HG03196 (cell line): ENCODE data around the gene ME3.

ENCODE experiments used
- ATAC-seq: cut with Tn5 transposase; IDR thresholded peaks from one replicate; pipeline ENCODE4 v1.9.1; 2021; ENCODE audit not compliant: unreplicated experiment

Gene ME3

GRCh38 chr11:86469491-86470388 lies 202.7 kb downstream of the ME3 start:
- ATAC-seq: no peak

- no peak for ATAC-seq
Measured at GRCh38 chr11:86468169-86468568, 204.2 kb downstream of the ME3 start.

GRCh38 chr11:86464509-86465221 lies 207.8 kb downstream of the ME3 start:
- ATAC-seq: no peak

- no peak for ATAC-seq
Measured at GRCh38 chr11:86463955-86464354, 208.5 kb downstream of the ME3 start.

- ATAC-seq: no peak
Measured at GRCh38 chr11:86463120-86463519, 209.3 kb downstream of the ME3 start.

- ATAC-seq: no peak
Measured at GRCh38 chr11:86461892-86462291, 210.5 kb downstream of the ME3 start.

- no peak for ATAC-seq
Measured at GRCh38 chr11:86460461-86461385, 211.7 kb downstream of the ME3 start.

GRCh38 chr11:86459682-86460460 lies 212.5 kb downstream of the ME3 start:
- no peak for ATAC-seq

GRCh38 chr11:86459002-86459385 lies 213.4 kb downstream of the ME3 start:
- ATAC-seq: no peak

GRCh38 chr11:86458294-86459001 lies 214.0 kb downstream of the ME3 start:
- ATAC-seq: no peak

GRCh38 chr11:86456075-86456939 lies 216.1 kb downstream of the ME3 start:
- ATAC-seq: peak; percentile 74

GRCh38 chr11:86453290-86454030 lies 219.0 kb downstream of the ME3 start:
- ATAC-seq: no peak

- no peak for ATAC-seq
Measured at GRCh38 chr11:86449993-86450629, 222.3 kb downstream of the ME3 start.

GRCh38 chr11:86447763-86448480 lies 224.5 kb downstream of the ME3 start:
- ATAC-seq: no peak

- no peak for ATAC-seq
Measured at GRCh38 chr11:86446924-86447285, 225.5 kb downstream of the ME3 start.

GRCh38 chr11:86446163-86446923 lies 226.1 kb downstream of the ME3 start:
- no peak for ATAC-seq
